Measurements from ENCODE around the gene ZNF625.

Gene ZNF625

GRCh38 chr19:12159773-12160414 lies 3.4 kb upstream of the ZNF625 start:
- no peak overlapping the region for H3K4me3 ChIP-seq (IDR thresholded peaks at IDR 0.05; ENCODE audit: insufficient read depth, low read depth, low read length)
- H3K27me3 ChIP-seq (ENCODE audit: insufficient read depth, low read depth) = no peaks in the 10 kb centered on the region
- no peaks in the 10 kb centered on the region for H3K36me3 ChIP-seq (ENCODE audit: insufficient read depth)
- peaks cover 18% of the 10 kb centered on the region for H3K79me2 ChIP-seq (ENCODE audit: insufficient read depth, low read depth)
- H3K27ac ChIP-seq = no peak overlapping the region
- H3K4me2 ChIP-seq = no peak overlapping the region
- H3K9ac ChIP-seq = no peak overlapping the region
- H4K20me1 ChIP-seq (ENCODE audit: insufficient read depth) = no peaks in the 10 kb centered on the region
- no peak for TF ChIP-seq CTCF (conservative IDR thresholded peaks at IDR 0.05; ENCODE audit: low read depth, low read length)
- H3K4me1 ChIP-seq (ENCODE audit: low read depth, poor library complexity, severe bottlenecking) = peaks cover 6% of the 10 kb centered on the region
- H2AFZ ChIP-seq (ENCODE audit: low read depth) = no peak overlapping the region

- H3K79me2 ChIP-seq (ENCODE audit: insufficient read depth, low read depth) = no peaks in the 10 kb centered on the region
- H3K4me1 ChIP-seq (ENCODE audit: low read depth, poor library complexity, severe bottlenecking) = no peaks in the 10 kb centered on the region
- TF ChIP-seq CTCF (conservative IDR thresholded peaks at IDR 0.05; ENCODE audit: low read depth, low read length) = no peak
- no peaks in the 10 kb centered on the region for H3K36me3 ChIP-seq (ENCODE audit: insufficient read depth)
- no peaks in the 10 kb centered on the region for H4K20me1 ChIP-seq (ENCODE audit: insufficient read depth)
- H3K4me2 ChIP-seq = no peak overlapping the region
- H3K27me3 ChIP-seq (ENCODE audit: insufficient read depth, low read depth) = no peaks in the 10 kb centered on the region
- H3K9ac ChIP-seq = no peak overlapping the region
- H2AFZ ChIP-seq (ENCODE audit: low read depth) = no peak overlapping the region
- H3K4me3 ChIP-seq (IDR thresholded peaks at IDR 0.05; ENCODE audit: insufficient read depth, low read depth, low read length) = no peak overlapping the region
- no peak overlapping the region for H3K27ac ChIP-seq
These were observed 1.1 kb downstream of the ZNF625 start for GRCh38 chr19:12155324-12155860.

- no peak overlapping the region for H3K9ac ChIP-seq
- H3K27ac ChIP-seq = no peak overlapping the region
- no peak overlapping the region for H3K4me2 ChIP-seq
- H3K4me1 ChIP-seq (ENCODE audit: low read depth, poor library complexity, severe bottlenecking) = no peaks in the 10 kb centered on the region
- H3K4me3 ChIP-seq (IDR thresholded peaks at IDR 0.05; ENCODE audit: insufficient read depth, low read depth, low read length) = no peak overlapping the region
- H3K36me3 ChIP-seq (ENCODE audit: insufficient read depth) = no peaks in the 10 kb centered on the region
- H2AFZ ChIP-seq (ENCODE audit: low read depth) = no peak overlapping the region
- no peaks in the 10 kb centered on the region for H3K79me2 ChIP-seq (ENCODE audit: insufficient read depth, low read depth)
- H4K20me1 ChIP-seq (ENCODE audit: insufficient read depth) = no peaks in the 10 kb centered on the region
- TF ChIP-seq CTCF (conservative IDR thresholded peaks at IDR 0.05; ENCODE audit: low read depth, low read length) = no peak
- H3K27me3 ChIP-seq (ENCODE audit: insufficient read depth, low read depth) = no peaks in the 10 kb centered on the region
These were observed 11.2 kb downstream of the ZNF625 start for GRCh38 chr19:12145348-12145747.

GRCh38 chr19:12141405-12141736 lies 15.2 kb downstream of the ZNF625 start:
- Histone ChIP-seq H3K27ac (no peak overlapping the region), H2AFZ (ENCODE audit: low read depth) (peak overlapping the region; percentile 81; the same call in 1 of the 2 replicates), H3K36me3 (ENCODE audit: insufficient read depth) (no peaks in the 10 kb centered on the region), H3K9ac (no peak overlapping the region), H4K20me1 (ENCODE audit: insufficient read depth) (no peaks in the 10 kb centered on the region), H3K4me3 (IDR thresholded peaks at IDR 0.05; ENCODE audit: insufficient read depth, low read depth, low read length) (no peak overlapping the region), H3K27me3 (ENCODE audit: insufficient read depth, low read depth) (no peaks in the 10 kb centered on the region), H3K4me2 (peak overlapping the region; percentile 67; the same call in 1 of the 2 replicates), H3K4me1 (ENCODE audit: low read depth, poor library complexity, severe bottlenecking) (no peaks in the 10 kb centered on the region), H3K79me2 (ENCODE audit: insufficient read depth, low read depth) (no peaks in the 10 kb centered on the region)
- TF ChIP-seq CTCF (conservative IDR thresholded peaks at IDR 0.05; ENCODE audit: low read depth, low read length) = peak; percentile 29; the same call in 1 of the 2 replicates
